Activated CD4-positive, alpha-beta memory T cell treated with anti-CD3 and anti-CD28 coated beads for 36 hours (primary cell): ENCODE measurements around the gene NMT1. TPM values are rescaled to one million over a fixed set of nuclear protein-coding genes. Genes with fewer than 3 reads are reported as not detected.
"Not testable (repeated sequence)": the region's sequence is repeated elsewhere in the genome, so short reads cannot be mapped to it uniquely, and the experiment has no call there.

Source experiments
- CTCF ChIA-PET: fragments of 350-600 bp; sonication (Branson Sonifier 250); formaldehyde crosslinking; loops from one replicate; lab custom pipeline; 2021; ENCODE audit warnings: antibody characterized with exemption, inconsistent platforms; lab: Charles Lee
- POLR2A ChIA-PET: fragments of 350-600 bp; sonication (Branson Sonifier 250); formaldehyde crosslinking; loops from one replicate; lab custom pipeline; 2021; ENCODE audit warnings: antibody characterized with exemption; lab: Charles Lee
- DNase-seq: peaks from one replicate; pipeline ENCODE4 v3.0.0-alpha.2; 2020
- H3K27ac Mint-ChIP-seq: one replicate; pipeline ENCODE4 v1.8.0; 2021; ENCODE audit warnings: mixed read lengths
- H3K27me3 Mint-ChIP-seq: one replicate; pipeline ENCODE4 v1.8.0; 2021; ENCODE audit warnings: mixed read lengths
- H3K36me3 Mint-ChIP-seq: one replicate; pipeline ENCODE4 v1.8.0; 2021; ENCODE audit warnings: mixed read lengths
- H3K4me1 Mint-ChIP-seq: one replicate; pipeline ENCODE4 v1.8.0; 2021; ENCODE audit warnings: low read depth, mixed read lengths
- H3K4me3 Mint-ChIP-seq: one replicate; pipeline ENCODE4 v1.8.0; 2021; ENCODE audit warnings: mild to moderate bottlenecking, mixed read lengths
- H3K9me3 Mint-ChIP-seq: one replicate; pipeline ENCODE4 v1.8.0; 2021; ENCODE audit warnings: mixed read lengths
- intact Hi-C: fragments of 100-400 bp; cut with micrococcal nuclease; formaldehyde crosslinking; loops from one replicate; pipeline ENCODE4 v1.15.1; 2023
- total RNA-seq, 2 experiments: library from RNA; stranded (reverse); gene quantifications; one replicate each; pipeline ENCODE4 v1.2.3, GENCODE V29; 2021

The NMT1 gene
- total RNA-seq, 2 experiments from 2014 or later, result 158 TPM

DNA sequence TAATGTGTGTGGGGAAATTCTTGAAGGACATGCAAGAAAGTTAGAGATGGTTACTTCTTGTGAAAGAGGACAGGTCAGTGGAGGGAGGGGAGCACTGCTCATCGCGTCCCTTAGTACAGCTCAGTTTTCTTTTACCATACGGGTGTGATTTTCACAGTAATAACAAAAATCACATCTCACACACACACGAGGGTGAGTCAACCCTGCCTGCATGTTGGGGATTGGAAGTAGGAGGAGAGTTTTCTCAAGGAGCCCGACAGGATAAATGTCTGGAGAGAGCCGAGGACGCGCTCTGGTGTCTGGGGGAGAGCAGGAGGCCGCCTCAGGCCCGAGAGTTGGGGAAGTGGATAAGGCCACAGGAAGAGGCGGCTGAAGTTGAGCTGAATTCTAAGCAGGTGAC lies 54.8 kb downstream of the NMT1 start:
- H3K4me1 Mint-ChIP-seq, result no peaks in the 10 kb centered on the region
- DNase-seq, result no peak
- no peaks in the 10 kb centered on the region for H3K27me3 Mint-ChIP-seq
- H3K9me3 Mint-ChIP-seq, result no peaks in the 10 kb centered on the region
- ChIA-PET CTCF (interaction anchor here (1.8 to 1.9 kb wide), 2 partner anchors 16 to 19 kb away, joined by 7 to 9 read pairs; partner anchors contain the start of gene ACBD4), POLR2A (no interaction called here)
- H3K36me3 Mint-ChIP-seq, result no peaks in the 10 kb centered on the region
- H3K27ac Mint-ChIP-seq, result no peak overlapping the region
- H3K4me3 Mint-ChIP-seq, result no peak overlapping the region
- intact Hi-C loops, result no loop called here

DNA sequence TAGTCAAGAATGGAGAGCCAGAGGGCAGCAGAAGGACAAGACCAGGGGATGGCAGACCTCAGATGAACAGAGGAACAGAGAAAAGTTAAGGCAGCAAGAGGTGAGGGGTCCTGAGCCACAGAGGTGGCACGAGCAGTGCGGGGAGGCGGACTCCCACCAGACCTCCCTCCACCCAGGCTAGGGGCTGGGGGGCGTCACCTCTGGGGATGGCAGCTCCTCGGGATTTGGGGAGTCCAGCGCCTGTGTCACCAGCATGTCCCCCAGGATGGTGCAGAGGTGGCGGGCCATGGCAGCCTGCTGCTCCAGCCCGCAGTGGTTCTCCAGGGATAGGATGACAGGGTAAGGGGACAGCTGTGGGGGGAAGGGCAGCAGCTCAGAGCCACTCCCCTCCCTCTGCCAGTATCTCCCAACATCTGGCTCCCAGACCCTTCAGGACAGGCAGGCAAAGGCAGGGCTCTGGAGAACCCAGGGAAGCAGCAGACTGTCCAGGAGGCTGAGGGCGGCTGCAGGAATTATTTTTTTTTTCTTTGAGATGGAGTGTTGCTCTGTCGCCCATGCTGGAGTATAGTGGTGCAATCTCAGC lies 55.4 kb downstream of the NMT1 start:
- Mint-ChIP-seq H3K4me3 (no peak overlapping the region), H3K9me3 (no peaks in the 10 kb centered on the region), H3K36me3 (no peaks in the 10 kb centered on the region), H3K27ac (no peak overlapping the region), H3K4me1 (no peaks in the 10 kb centered on the region), H3K27me3 (no peaks in the 10 kb centered on the region)
- POLR2A ChIA-PET, result no interaction called here
- DNase-seq, result no peak
- intact Hi-C loops, result no loop called here
- CTCF ChIA-PET, result interaction anchor here (1.0 to 1.9 kb wide), 3 partner anchors 17 to 19 kb away, joined by 3 to 9 read pairs (median 7); partner anchors contain the start of gene ACBD4

DNA sequence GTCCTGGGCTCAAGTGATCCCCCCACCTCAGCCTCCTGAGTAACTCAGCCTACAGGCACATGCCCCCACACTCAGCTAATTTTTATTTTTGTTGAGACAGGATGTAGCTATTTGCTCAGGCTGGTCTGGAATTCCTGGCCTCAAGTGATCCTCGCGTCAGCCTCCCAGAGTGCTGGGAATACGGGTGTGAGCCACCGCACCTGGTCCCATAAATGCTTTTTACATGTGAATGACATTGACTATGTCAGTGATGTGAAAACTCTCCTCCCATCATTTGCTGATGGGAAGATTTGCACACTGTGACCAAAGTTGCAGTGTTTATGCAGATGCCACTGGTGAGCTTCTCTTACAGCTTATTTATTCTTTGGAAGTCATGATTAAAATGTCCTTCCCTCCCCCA lies 56.2 kb downstream of the NMT1 start:
- ChIA-PET CTCF (interaction anchor here (1.0 to 1.8 kb wide), 3 partner anchors 14 to 252 kb away, joined by 3 to 4 read pairs (median 3); no protein-coding TSS in a partner anchor), POLR2A (no interaction called here)
- DNase-seq, result no peak
- Mint-ChIP-seq H3K27ac (no peak overlapping the region), H3K27me3 (peaks cover 1% of the 10 kb centered on the region), H3K36me3 (no peaks in the 10 kb centered on the region), H3K4me1 (no peaks in the 10 kb centered on the region), H3K4me3 (no peak overlapping the region), H3K9me3 (no peaks in the 10 kb centered on the region)
- intact Hi-C loops, result no loop called here

DNA sequence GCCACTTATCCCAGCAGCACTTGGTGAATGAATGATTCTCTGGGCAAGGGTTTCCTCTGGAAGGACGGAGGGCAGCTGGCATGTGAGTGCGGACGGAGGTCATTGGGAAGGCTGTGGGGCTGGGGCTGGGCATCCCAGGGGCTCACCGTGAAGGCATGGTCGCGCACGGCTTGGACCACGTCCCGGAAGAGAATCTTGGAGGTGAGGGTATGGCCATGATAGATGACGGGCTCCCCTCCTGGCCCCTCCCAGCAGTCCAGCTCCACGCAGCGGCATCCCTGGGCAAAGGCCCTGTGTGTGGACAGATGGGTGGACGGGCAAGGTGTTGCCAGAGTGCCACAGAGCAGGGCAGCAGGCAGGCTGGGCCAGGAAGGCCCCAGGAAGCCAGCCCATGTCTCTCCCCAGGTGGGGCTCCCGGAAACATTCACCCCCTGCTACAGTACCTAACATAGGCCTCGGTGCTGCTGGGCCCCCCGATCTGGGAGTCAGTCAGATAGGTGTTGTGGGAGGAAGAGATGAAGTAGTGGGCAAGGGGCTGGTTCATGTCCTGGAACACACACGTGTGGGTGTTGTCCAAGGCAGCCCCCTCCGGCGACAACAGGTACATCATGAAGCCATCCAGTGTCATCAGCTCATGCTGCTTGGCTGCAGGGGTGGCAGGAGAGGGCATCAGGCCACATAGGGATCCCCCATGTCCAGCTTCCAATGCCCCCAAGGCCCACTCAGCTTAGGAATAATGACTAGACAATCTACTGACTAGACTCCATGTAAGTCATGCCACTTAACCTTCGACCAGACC lies 56.9 kb downstream of the NMT1 start:
- CTCF ChIA-PET, result interaction anchor here (0.9 to 4.0 kb wide), 6 partner anchors 13 to 253 kb away, joined by 3 to 14 read pairs (median 4); partner anchors contain the start of gene ACBD4

DNA sequence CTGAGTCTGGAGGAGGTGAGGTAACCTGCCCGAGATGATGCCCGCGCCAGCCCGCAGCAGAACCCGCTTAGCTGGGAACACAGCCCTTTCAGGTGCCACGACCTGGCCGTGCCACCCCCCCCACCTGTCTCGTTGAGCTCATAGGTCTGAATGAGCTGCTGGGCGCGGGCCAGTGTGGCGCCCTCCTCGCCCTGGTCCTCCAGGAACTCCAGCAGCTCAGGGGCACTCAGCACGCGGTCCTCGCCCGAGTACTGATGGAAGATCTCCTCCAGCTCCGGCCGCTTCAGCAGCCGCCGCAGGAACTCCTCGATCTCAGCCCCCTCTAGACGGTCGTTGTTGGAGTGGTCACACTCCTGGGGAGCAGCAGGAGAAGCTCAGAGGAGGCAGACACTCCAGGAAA lies 57.6 kb downstream of the NMT1 start:
- H3K27ac Mint-ChIP-seq, result no peak overlapping the region
- no peaks in the 10 kb centered on the region for H3K9me3 Mint-ChIP-seq
- H3K36me3 Mint-ChIP-seq, result no peaks in the 10 kb centered on the region
- peaks cover 1% of the 10 kb centered on the region for H3K27me3 Mint-ChIP-seq
- CTCF ChIA-PET, result interaction anchor here (0.9 to 4.0 kb wide), 5 partner anchors 13 to 254 kb away, joined by 3 to 14 read pairs (median 4); partner anchors contain the start of gene ACBD4
- POLR2A ChIA-PET, result no interaction called here
- intact Hi-C loops, result no loop called here
- no peak overlapping the region for H3K4me3 Mint-ChIP-seq
- no peak for DNase-seq
- no peaks in the 10 kb centered on the region for H3K4me1 Mint-ChIP-seq

More for the DNA sequence above, 56.9 kb downstream of the NMT1 start:
- H3K4me1 Mint-ChIP-seq, result no peaks in the 10 kb centered on the region
- H3K27me3 Mint-ChIP-seq, result peaks cover 1% of the 10 kb centered on the region
- POLR2A ChIA-PET, result no interaction called here
- no peak for DNase-seq
- intact Hi-C loops, result no loop called here
- no peak overlapping the region for H3K27ac Mint-ChIP-seq
- no peaks in the 10 kb centered on the region for H3K9me3 Mint-ChIP-seq
- H3K4me3 Mint-ChIP-seq, result no peak overlapping the region
- no peaks in the 10 kb centered on the region for H3K36me3 Mint-ChIP-seq

DNA sequence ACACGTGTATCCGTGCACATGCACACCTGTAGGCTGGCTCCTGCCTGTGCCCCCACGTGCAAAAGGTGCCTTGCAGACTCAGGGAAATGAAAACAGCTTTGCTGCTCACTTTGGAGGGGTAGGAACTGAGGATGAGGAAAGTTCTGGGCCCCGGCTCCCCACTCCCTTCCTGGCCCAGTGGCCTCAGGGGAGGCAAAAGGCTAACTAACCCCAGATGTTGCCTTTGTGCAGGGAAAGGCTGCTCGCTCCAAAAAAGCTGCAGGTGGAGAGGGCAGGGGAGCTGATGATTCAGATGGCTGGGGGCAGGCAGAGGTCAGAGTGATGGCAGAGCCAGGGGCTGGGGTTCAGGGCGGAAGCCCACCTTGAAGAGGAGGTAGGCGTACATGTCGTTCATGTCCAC lies 58.8 kb downstream of the NMT1 start:
- DNase-seq, result no peak
- POLR2A ChIA-PET, result no interaction called here
- CTCF ChIA-PET, result interaction anchor here (4.0 kb wide), 1 partner anchor 15 kb away, joined by 14 read pairs; the partner anchor contains the start of gene ACBD4
- Mint-ChIP-seq H3K4me1 (no peaks in the 10 kb centered on the region), H3K36me3 (no peaks in the 10 kb centered on the region), H3K4me3 (no peak overlapping the region), H3K9me3 (no peaks in the 10 kb centered on the region), H3K27ac (no peak overlapping the region), H3K27me3 (peaks cover 1% of the 10 kb centered on the region)
- intact Hi-C loops, result no loop called here

DNA sequence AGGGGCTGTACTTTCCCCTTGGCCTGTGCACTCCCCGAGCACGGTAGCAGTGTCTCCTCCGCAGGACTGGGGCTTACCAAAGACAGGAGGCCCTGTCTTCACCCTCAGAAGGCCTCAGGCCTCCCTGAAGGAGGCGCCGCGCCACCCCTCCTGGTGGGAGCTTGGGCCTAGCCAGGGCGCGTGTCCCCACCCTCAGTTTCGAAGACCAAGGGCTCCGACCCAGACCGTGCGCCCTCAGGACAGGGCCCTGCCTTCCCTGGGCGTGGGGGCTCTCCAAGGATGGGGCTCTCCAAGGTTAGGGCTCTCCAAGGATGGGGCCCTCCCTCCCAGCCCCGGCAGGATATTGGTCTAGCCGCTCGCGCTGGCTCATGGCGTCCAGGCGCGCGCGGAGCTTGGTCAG lies 59.4 kb downstream of the NMT1 start:
- Mint-ChIP-seq H3K4me1 (no peaks in the 10 kb centered on the region), H3K27me3 (peaks cover 1% of the 10 kb centered on the region), H3K4me3 (no peak overlapping the region), H3K9me3 (no peaks in the 10 kb centered on the region), H3K36me3 (no peaks in the 10 kb centered on the region), H3K27ac (no peak overlapping the region)
- CTCF ChIA-PET, result interaction anchor here (4.0 kb wide), 1 partner anchor 15 kb away, joined by 14 read pairs; the partner anchor contains the start of gene ACBD4
- no peak for DNase-seq
- intact Hi-C loops, result no loop called here
- POLR2A ChIA-PET, result no interaction called here

DNA sequence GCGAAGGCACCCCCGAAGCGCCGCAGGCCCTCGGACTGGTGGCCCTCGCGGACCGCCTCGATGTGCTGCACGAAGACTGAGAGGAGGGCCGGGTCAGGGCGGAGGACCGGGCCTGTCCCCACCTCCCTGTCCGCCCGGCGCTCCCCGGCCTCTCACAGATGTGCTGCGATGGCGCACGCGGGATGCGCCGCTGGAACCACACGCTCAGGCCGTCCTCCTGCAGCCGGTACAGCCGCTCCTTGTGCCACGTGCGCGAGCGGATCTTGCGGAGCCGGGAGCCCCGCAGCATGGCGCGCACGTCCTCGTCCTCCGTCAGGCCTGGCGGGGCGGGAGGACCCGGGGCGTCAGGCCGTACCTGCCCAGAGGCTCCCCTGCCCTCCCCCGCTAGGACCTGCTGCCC lies 59.9 kb downstream of the NMT1 start:
- CTCF ChIA-PET, result interaction anchor here (4.0 kb wide), 1 partner anchor 14 kb away, joined by 14 read pairs; the partner anchor contains the start of gene ACBD4
- Mint-ChIP-seq H3K9me3 (no peaks in the 10 kb centered on the region), H3K36me3 (no peaks in the 10 kb centered on the region), H3K4me3 (no peak overlapping the region), H3K4me1 (no peaks in the 10 kb centered on the region), H3K27me3 (peaks cover 1% of the 10 kb centered on the region), H3K27ac (no peak overlapping the region)
- intact Hi-C loops, result no loop called here
- POLR2A ChIA-PET, result no interaction called here
- DNase-seq, result no peak

DNA sequence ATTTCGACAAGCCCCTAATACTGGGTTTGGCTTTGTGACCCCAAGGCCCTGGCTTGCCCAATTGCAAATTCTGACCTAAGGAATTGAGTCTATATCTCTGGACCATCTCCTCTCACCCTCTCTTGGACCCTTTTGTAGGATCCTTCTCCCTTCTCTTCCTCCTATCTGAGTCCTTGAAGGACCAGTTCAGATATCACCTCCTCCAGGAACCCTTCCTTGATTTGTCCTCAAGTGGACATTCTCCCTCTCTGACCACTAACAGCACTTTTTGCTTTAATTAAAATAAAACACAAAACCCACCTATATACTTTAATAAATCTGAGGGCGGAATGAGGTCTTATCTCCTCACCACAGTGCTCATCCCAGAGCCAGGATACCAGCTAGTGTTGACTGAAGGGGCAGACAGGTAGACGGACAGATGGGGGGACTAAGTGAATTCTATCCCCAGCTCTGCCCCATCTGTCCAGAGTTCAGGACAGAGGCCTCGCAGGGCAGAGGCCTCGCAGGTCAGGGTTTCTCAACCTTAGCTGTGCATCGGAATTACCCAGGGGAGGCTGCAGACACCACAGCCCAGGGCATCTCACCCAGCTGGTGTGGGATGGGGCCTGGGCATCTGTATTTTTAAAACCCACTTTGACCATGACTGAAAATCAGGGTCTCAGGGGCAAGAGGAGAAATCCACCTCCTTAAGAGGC lies 62.1 kb downstream of the NMT1 start:
- Mint-ChIP-seq H3K9me3 (no peaks in the 10 kb centered on the region), H3K4me1 (no peaks in the 10 kb centered on the region), H3K4me3 (no peak overlapping the region), H3K27ac (no peak overlapping the region), H3K27me3 (peaks cover 1% of the 10 kb centered on the region), H3K36me3 (no peaks in the 10 kb centered on the region)
- DNase-seq, result no peak
- ChIA-PET CTCF (interaction anchor here (1.5 kb wide), 1 partner anchor 12 kb away, joined by 11 read pairs; the partner anchor contains the start of gene ACBD4), POLR2A (no interaction called here)
- intact Hi-C loops, result no loop called here

DNA sequence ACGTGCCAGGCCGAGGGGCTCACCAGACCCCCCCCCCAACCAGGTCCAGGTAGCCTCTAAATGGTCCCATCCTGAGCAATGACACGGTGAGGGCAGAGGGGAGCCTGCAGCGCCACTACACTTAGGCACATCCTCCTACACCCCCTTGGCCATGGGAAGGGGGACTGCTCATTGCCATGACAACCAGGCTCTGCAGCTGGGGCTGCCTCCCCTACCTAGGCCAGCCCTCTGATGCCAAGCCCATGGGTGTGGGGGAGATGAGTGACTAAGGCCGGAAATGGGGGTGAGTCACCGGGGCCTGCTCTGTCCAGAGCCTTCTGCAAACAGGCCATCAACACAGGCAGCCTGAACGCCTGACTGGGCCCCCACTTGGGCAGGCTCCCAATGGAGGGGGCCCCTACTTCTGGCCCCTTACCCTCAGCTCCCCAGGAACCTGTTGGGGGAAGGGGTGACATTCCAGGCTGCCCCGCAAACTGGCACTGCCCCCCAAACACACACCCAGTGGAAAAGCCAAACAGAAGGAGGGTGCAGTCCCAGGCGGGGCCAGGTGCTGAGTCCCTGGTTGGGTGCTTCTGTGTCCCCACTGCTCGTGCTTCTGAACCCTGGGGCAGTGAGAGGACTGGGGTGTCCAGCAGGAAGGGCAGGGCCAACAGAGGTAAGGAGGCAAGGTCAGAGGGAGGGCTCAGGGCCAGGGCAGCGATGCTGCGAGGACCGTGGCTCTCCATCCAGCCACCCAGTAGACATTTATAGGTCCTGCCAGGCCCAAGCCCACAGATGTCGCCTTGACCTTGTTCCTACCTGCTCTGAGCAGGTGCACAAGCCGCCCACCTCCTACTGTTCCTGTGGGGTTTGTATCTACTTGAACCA lies 63.0 kb downstream of the NMT1 start:
- ChIA-PET CTCF (interaction anchor here (1.5 to 2.0 kb wide), 3 partner anchors 11 to 25 kb away, joined by 6 to 11 read pairs (median 10); partner anchors contain the start of gene ACBD4), POLR2A (no interaction called here)
- H3K4me1 Mint-ChIP-seq, result no peaks in the 10 kb centered on the region
- H3K9me3 Mint-ChIP-seq, result no peaks in the 10 kb centered on the region
- intact Hi-C loops, result no loop called here
- DNase-seq, result peak; percentile 62
- no peak overlapping the region for H3K27ac Mint-ChIP-seq
- H3K27me3 Mint-ChIP-seq, result peaks cover 1% of the 10 kb centered on the region
- no peaks in the 10 kb centered on the region for H3K36me3 Mint-ChIP-seq
- no peak overlapping the region for H3K4me3 Mint-ChIP-seq

DNA sequence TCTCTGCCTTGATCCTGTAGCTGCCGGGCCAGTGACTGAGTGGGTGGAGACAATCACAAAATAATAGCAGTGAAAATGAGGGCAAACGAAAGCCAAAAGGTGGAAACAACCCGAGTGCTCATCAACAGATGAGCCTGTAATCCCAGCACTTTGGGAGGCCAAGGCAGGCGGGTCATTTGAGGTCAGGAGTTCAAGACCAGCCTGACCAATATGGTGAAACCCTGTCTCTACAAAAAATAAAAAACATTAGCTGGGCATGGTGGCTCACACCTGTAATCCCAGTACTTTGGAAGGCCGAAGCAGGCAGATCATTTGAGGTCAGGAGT lies 63.6 kb downstream of the NMT1 start:
- H3K9me3 Mint-ChIP-seq, intact Hi-C loops, H3K27me3 Mint-ChIP-seq, H3K36me3 Mint-ChIP-seq, DNase-seq, H3K27ac Mint-ChIP-seq, H3K4me3 Mint-ChIP-seq, POLR2A ChIA-PET, H3K4me1 Mint-ChIP-seq: not testable (repeated sequence)
- CTCF ChIA-PET, result interaction anchor here (1.9 to 2.0 kb wide), 2 partner anchors 11 to 25 kb away, joined by 6 to 10 read pairs; partner anchors contain the start of gene ACBD4
